Spinal cord (tissue), 10 donors: ENCODE results near the gene ADAM12. TPM values are rescaled to one million over a fixed set of nuclear protein-coding genes. Genes with fewer than 3 reads are reported as not detected.
"Not testable (repeated sequence)": the region's sequence is repeated elsewhere in the genome, so short reads cannot be mapped to it uniquely, and the experiment has no call there.

ENCODE experiments used
- DNase-seq, 6 donors: peaks; one replicate each; pipeline versions ENCODE4 v3.0.0 to v3.0.0-alpha.2; 2013 to 2015; ENCODE audit warnings: low spot score in 6 of 6, low read depth in 4 of 6
- H3K27ac ChIP-seq: one replicate; pipeline ENCODE4 v1.5.1; 2013; ENCODE audit warnings: low read depth, low read length, control low read depth
- H3K27me3 ChIP-seq: one replicate; pipeline ENCODE4 v1.6.1; 2013; ENCODE audit warnings: low read length; ENCODE audit not compliant: control insufficient read depth, insufficient read depth
- H3K36me3 ChIP-seq: one replicate; pipeline ENCODE4 v1.6.1; 2013; ENCODE audit warnings: low read length; ENCODE audit not compliant: control insufficient read depth, insufficient read depth
- H3K4me1 ChIP-seq: one replicate; pipeline ENCODE4 v1.6.1; 2013; ENCODE audit warnings: low read length; ENCODE audit not compliant: control insufficient read depth, insufficient read depth
- H3K4me3 ChIP-seq: one replicate; pipeline ENCODE4 v1.5.1; 2013; ENCODE audit warnings: low read depth, low read length, control low read depth
- H3K9me3 ChIP-seq: one replicate; pipeline ENCODE4 v1.6.1; 2013; ENCODE audit warnings: low read length; ENCODE audit not compliant: control insufficient read depth, insufficient read depth
- WGBS: methylation state at CpG from one replicate; pipeline ENCODE4 v1.1.5; 2013; ENCODE audit warnings: missing lambda C conversion rate; ENCODE audit not compliant: insufficient coverage; 5-methylcytosine and 5-hydroxymethylcytosine counted together
- polyA plus RNA-seq, 2 donors: library from polyadenylated mRNA; unstranded; fragments of 120-200 nt; gene quantifications; one replicate each; pipeline ENCODE4 v1.2.1, GENCODE V29; 2013; ENCODE audit not compliant: insufficient read length in 2 of 2
- small RNA-seq: library from RNA; depleted of rRNA; stranded (forward); fragments of <200 nt; gene quantifications from one replicate; pipeline ENCODE3, GENCODE V24; 2014; ENCODE audit warnings: low replicate concordance
- total RNA-seq, 2 donors: library from RNA; depleted of rRNA in 1 of 2; stranded (reverse); fragments of 120-200 nt in 1 of 2; fragments of >200 nt in 1 of 2; gene quantifications; one replicate each; pipeline versions ENCODE4 v1.2.3 to v1.2.4, GENCODE V29; 2013 to 2014
- donor health status: healthy.

The ADAM12 gene
- total and polyA plus RNA-seq, 4 donors: 9.8 to 81.5 (median 23.6) TPM

DNA sequence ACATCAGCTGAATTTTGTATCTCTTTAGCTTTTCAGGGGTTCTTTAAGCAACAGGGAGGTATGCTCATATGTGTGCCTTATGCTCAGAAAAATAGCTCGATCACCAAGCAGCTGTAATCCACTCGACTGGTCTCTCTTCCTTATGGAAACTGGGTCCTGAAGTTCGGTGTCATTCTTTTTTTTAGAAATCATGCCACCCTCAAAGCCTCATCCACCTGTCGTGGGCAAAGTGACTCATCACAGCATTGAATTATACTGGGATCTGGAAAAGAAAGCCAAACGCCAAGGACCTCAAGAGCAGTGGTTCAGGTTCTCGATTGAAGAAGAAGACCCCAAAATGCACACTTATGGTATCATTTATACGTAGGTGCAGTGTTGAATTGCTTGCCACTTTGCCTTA is 408.3 kb downstream of the ADAM12 start:
- Histone ChIP-seq H3K9me3 (no peaks in the 10 kb centered on the region), H3K4me3 (no peak overlapping the region), H3K36me3 (no peaks in the 10 kb centered on the region), H3K27ac (no peak overlapping the region), H3K4me1 (peaks cover 4% of the 10 kb centered on the region), H3K27me3 (no peaks in the 10 kb centered on the region)
- 88% methylated on average over 5 of the region's 7 CpGs for WGBS
- no peak for DNase-seq

DNA sequence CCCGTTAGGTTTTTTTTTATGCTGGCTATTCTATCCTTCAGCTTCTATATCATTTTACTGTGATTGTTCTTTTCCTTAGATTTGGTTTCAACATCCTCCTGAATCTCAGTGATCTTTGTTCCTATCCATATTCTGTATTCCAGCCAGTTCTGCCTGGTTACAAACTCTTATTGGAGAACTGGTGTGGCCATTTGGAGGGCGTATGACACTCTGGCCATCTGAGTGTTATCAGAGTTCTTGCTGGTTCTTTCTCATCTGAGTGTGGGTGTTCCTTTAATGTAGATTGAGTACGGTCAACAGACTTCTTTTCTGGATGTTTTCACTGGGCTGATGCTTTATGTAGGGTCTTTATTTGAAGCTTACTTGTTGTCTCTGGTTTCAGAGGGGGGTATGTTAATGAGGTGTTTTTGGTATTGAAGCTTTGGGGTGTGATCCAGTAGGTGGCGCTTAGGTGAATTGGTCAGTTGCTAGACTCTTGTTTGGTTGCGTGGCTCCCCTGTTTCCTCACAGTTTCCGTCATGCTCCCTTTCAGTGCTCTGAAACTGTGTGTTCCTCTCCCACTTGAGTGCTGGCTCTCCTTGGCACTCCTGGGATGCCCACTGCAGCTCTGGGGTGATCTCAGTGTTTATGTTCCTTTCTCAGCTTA is 411.2 kb downstream of the ADAM12 start:
- WGBS: 90% methylated on average over 5 of the region's 6 CpGs

DNA sequence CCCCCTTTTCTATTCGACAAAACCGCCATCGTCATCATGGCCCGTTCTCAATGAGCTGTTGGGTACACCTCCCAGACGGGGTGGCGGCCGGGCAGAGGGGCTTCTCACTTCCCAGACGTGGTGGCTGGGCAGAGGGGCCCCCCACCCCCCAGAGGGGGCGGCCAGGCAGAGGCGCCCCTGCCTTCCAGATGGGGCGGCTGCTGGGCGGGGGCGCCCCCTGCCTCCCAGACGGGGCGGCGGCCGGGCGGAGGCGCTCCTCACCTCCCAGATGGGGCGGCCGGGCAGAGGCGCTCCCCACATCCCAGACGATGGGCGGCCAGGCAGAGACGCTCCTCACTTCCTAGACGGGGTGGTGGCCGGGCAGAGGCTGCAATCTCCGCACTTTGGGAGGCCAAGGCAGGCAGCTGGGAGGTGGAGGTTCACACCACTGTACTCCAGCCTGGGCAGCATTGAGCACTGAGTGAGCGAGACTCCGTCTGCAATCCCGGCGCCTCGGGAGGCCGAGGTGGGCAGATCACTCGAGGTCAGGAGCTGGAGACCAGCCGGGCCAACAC is 418.1 kb downstream of the ADAM12 start:
- not testable (repeated sequence) for H3K36me3 ChIP-seq, H3K27ac ChIP-seq, DNase-seq, H3K4me3 ChIP-seq, H3K4me1 ChIP-seq, H3K9me3 ChIP-seq, H3K27me3 ChIP-seq
- 90% methylated on average over 17 of the region's 36 CpGs for WGBS

More for the DNA sequence above, 411.2 kb downstream of the ADAM12 start:
- H3K9me3 ChIP-seq: no peaks in the 10 kb centered on the region
- no peaks in the 10 kb centered on the region for H3K36me3 ChIP-seq
- DNase-seq: no peak
- no peaks in the 10 kb centered on the region for H3K27me3 ChIP-seq
- no peak overlapping the region for H3K4me3 ChIP-seq
- H3K4me1 ChIP-seq: peaks cover 1% of the 10 kb centered on the region
- no peak overlapping the region for H3K27ac ChIP-seq

DNA sequence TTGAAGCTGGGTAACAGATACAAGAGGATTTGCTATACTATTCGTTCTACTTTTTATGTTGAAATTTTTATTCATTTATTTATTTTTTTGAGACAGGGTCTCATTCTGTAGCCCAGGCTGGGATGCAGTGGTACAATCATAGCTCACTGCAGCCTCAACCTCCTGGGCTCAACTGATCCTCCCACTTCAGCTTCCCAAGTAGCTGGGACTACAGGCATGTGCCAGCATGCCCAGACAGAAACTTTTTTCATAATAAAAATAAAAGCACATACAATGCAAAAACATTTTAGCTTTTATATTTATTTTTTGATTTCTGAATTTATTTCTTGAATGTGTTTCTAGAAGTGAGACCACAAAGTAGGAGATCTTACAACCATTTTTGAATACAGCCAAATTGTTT is 420.7 kb downstream of the ADAM12 start:
- Histone ChIP-seq H3K36me3 (no peaks in the 10 kb centered on the region), H3K27me3 (no peaks in the 10 kb centered on the region), H3K27ac (no peak overlapping the region), H3K4me1 (no peaks in the 10 kb centered on the region), H3K9me3 (no peaks in the 10 kb centered on the region), H3K4me3 (no peak overlapping the region)
- no peak for DNase-seq
- WGBS: no CpG with 5 or more reads among the region's 1 CpG

DNA sequence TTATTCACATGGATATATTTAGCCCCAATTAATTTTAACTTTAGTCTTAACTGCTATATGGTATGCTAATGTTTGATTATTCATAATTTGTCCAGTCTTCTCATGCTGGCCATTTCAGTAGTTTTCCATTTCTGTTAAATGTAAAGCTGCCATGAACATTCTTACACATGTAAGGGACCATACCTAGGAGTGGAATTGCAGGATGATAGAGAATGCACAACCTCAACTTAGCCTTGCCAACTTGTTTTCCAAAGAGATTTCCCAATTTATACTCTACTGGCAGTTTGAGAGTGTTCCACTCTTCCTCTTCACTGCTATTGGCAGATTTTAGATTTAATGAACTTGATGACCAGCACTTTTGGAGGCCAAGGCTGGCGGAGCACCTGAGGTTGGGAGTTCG is 423.7 kb downstream of the ADAM12 start:
- no CpG with 5 or more reads among the region's 2 CpGs for WGBS
- H3K4me3 ChIP-seq: no peak overlapping the region
- H3K4me1 ChIP-seq: no peaks in the 10 kb centered on the region
- no peaks in the 10 kb centered on the region for H3K36me3 ChIP-seq
- H3K9me3 ChIP-seq: no peaks in the 10 kb centered on the region
- no peak for DNase-seq
- no peaks in the 10 kb centered on the region for H3K27me3 ChIP-seq
- no peak overlapping the region for H3K27ac ChIP-seq

Small RNA genes within 50 kb of the gene (small RNA-seq; reads per million reads assigned to genes)
- gene RNA5SP328: not detected
